ENCODE results near the gene CHKA. TPM values are rescaled to one million over a fixed set of nuclear protein-coding genes. Genes with fewer than 3 reads are reported as not detected.
A peak's percentile ranks its signal among the peaks of the same experiment; 100 is the strongest.

CHKA gene
- total RNA-seq, 4 donors from 2014 or later = 1.1 to 13.0 (median 4.2) TPM

GRCh38 chr11:68030318-68031143 is 90.7 kb downstream of the CHKA start, which contains the start of gene NDUFS8:
TSS of gene NDUFS8 (plus strand) at chr11:68030681. CDS start at chr11:68032152, 1,471 bp downstream.
- intact Hi-C loops (cut with DNase I) = no loop called here
- 1% methylated on average over 25 of the region's 56 CpGs; no CpG with 5 or more reads in 1 of the 2 donors for whole genome bisulfite sequencing, 2 donors
- TF ChIP-seq CTCF (IDR thresholded peaks at IDR 0.05) (peak in 1 of 6 experiments; percentile 4), POLR2A (IDR thresholded peaks at IDR 0.05) (peak in 2 of 4 donors; percentile 26 to 65)
- Histone ChIP-seq H3K4me3 (peak within 1 kb of the TSS; percentile 67 to 93 (median 88)), H3K27ac (peak within 1 kb of the TSS; percentile 88 to 95 (median 89)), H3K36me3 (peaks cover 4 to 39% (median 10%) of the 10 kb centered on the region in 3 donors), H3K9me3 (no peaks in the 10 kb centered on the region), H3K27me3 (no peaks in the 10 kb centered on the region), H3K4me1 (peaks cover 21 to 40% (median 23%) of the 10 kb centered on the region in 3 donors)
- peak; percentile 92 for DNase-seq

- H3K27ac ChIP-seq = peak overlapping the region in 2 of 4 donors; percentile 21 to 88
- peaks cover 4 to 37% (median 10%) of the 10 kb centered on the region in 3 donors for H3K36me3 ChIP-seq
- no peaks in the 10 kb centered on the region for H3K27me3 ChIP-seq
- peaks cover 21 to 40% (median 23%) of the 10 kb centered on the region in 3 donors for H3K4me1 ChIP-seq
- TF ChIP-seq CTCF (IDR thresholded peaks at IDR 0.05) (no peak), POLR2A (IDR thresholded peaks at IDR 0.05) (no peak)
- DNase-seq = no peak
- H3K4me3 ChIP-seq = no peak overlapping the region
- 64 to 80% methylated on average over 9 to 12 of the region's 12 CpGs for WGBS, 2 donors
- peaks cover 0 to 10% (median 0%) of the 10 kb centered on the region in 3 donors for H3K9me3 ChIP-seq
- intact Hi-C loops (cut with DNase I) = no loop called here
Measured at GRCh38 chr11:68028802-68029545, 92.2 kb downstream of the CHKA start.

- intact Hi-C loops (cut with DNase I) = no loop called here
- no peak for DNase-seq
- Histone ChIP-seq H3K27ac (no peak overlapping the region), H3K36me3 (peaks cover 0 to 33% (median 0%) of the 10 kb centered on the region in 3 donors), H3K4me3 (no peak overlapping the region), H3K4me1 (peaks cover 21 to 29% (median 23%) of the 10 kb centered on the region in 3 donors), H3K9me3 (peaks cover 0 to 10% (median 0%) of the 10 kb centered on the region in 3 donors), H3K27me3 (no peaks in the 10 kb centered on the region)
- WGBS, 2 donors = 83 to 100% methylated on average over 7 to 14 of the region's 21 CpGs
- no peak for TF ChIP-seq CTCF (IDR thresholded peaks at IDR 0.05)
Measured at GRCh38 chr11:68027667-68028066, 93.5 kb downstream of the CHKA start.

- H3K36me3 ChIP-seq = peaks cover 0 to 33% (median 0%) of the 10 kb centered on the region in 3 donors
- H3K9me3 ChIP-seq = peaks cover 0 to 10% (median 0%) of the 10 kb centered on the region in 3 donors
- 85 to 97% methylated on average over 3 to 5 of the region's 18 CpGs for WGBS, 2 donors
Measured at GRCh38 chr11:68026391-68027105, 94.6 kb downstream of the CHKA start.

More at GRCh38 chr11:68026391-68027105, 94.6 kb downstream of the CHKA start:
- Histone ChIP-seq H3K4me3 (no peak overlapping the region), H3K27ac (no peak overlapping the region), H3K4me1 (peaks cover 14 to 18% (median 15%) of the 10 kb centered on the region in 3 donors), H3K27me3 (no peaks in the 10 kb centered on the region)
- intact Hi-C loops (cut with DNase I) = no loop called here
- TF ChIP-seq POLR2A (IDR thresholded peaks at IDR 0.05) (no peak), CTCF (IDR thresholded peaks at IDR 0.05) (no peak)
- DNase-seq = no peak
